ENCODE results near the gene COQ8A.

Gene COQ8A

GRCh38 chr1:226903819-226904716 lies 36.0 kb upstream of the COQ8A start:
- TF ChIP-seq ZFP3 (CRISPR knock-in tag; IDR thresholded peaks at IDR 0.05) = no peak
- TF ChIP-seq TCF4 (CRISPR knock-in tag; IDR thresholded peaks at IDR 0.05; ENCODE audit: borderline replicate concordance) = no peak
- TF ChIP-seq ZNF70 (CRISPR knock-in tag; IDR thresholded peaks at IDR 0.05) = no peak
- TF ChIP-seq CSDC2 (CRISPR knock-in tag; IDR thresholded peaks at IDR 0.05) = no peak
- TF ChIP-seq ARNTL (CRISPR knock-in tag; IDR thresholded peaks at IDR 0.05; ENCODE audit: borderline replicate concordance, low read depth) = no peak
- no peak for TF ChIP-seq ISL1 (CRISPR knock-in tag; IDR thresholded peaks at IDR 0.05)
- TF ChIP-seq POU6F1 (CRISPR knock-in tag; IDR thresholded peaks at IDR 0.05; ENCODE audit: borderline replicate concordance, low read depth) = no peak
- TF ChIP-seq TOX (CRISPR knock-in tag; IDR thresholded peaks at IDR 0.05; ENCODE audit: borderline replicate concordance) = no peak
- no peak for TF ChIP-seq PPARA (CRISPR knock-in tag; IDR thresholded peaks at IDR 0.05; ENCODE audit: borderline replicate concordance)
- TF ChIP-seq ZNF8 (CRISPR knock-in tag; IDR thresholded peaks at IDR 0.05) = no peak
- TF ChIP-seq SNAI2 (CRISPR knock-in tag; IDR thresholded peaks at IDR 0.05) = no peak
- no peak for TF ChIP-seq PATZ1 (CRISPR knock-in tag; IDR thresholded peaks at IDR 0.05; ENCODE audit: borderline replicate concordance)
- TF ChIP-seq GLIS3 (CRISPR knock-in tag; IDR thresholded peaks at IDR 0.05) = no peak
- no peak for TF ChIP-seq TSHZ2 (CRISPR knock-in tag; IDR thresholded peaks at IDR 0.05)
- TF ChIP-seq CSRNP3 (CRISPR knock-in tag; IDR thresholded peaks at IDR 0.05) = no peak
- TF ChIP-seq RARB (CRISPR knock-in tag; IDR thresholded peaks at IDR 0.05) = no peak
- no peak for TF ChIP-seq ZNF565 (CRISPR knock-in tag; conservative IDR thresholded peaks at IDR 0.05; ENCODE audit: low read depth)
- no peak for TF ChIP-seq ESRRG (CRISPR knock-in tag; IDR thresholded peaks at IDR 0.05)
- no peak for TF ChIP-seq BACH2 (CRISPR knock-in tag; IDR thresholded peaks at IDR 0.05; ENCODE audit: borderline replicate concordance)
- no peak for TF ChIP-seq OSR1 (CRISPR knock-in tag; IDR thresholded peaks at IDR 0.05)
- ATAC-seq = peak; percentile 65

- ATAC-seq = no peak
Observed at GRCh38 chr1:226904772-226905171, 35.3 kb upstream of the COQ8A start.

GRCh38 chr1:226908419-226908818 lies 31.7 kb upstream of the COQ8A start:
- TF ChIP-seq TSHZ2 (CRISPR knock-in tag; IDR thresholded peaks at IDR 0.05) = no peak
- TF ChIP-seq OSR1 (CRISPR knock-in tag; IDR thresholded peaks at IDR 0.05) = no peak
- TF ChIP-seq ZFP3 (CRISPR knock-in tag; IDR thresholded peaks at IDR 0.05) = no peak
- TF ChIP-seq POU6F1 (CRISPR knock-in tag; IDR thresholded peaks at IDR 0.05; ENCODE audit: borderline replicate concordance, low read depth) = no peak
- TF ChIP-seq ZNF8 (CRISPR knock-in tag; IDR thresholded peaks at IDR 0.05) = no peak
- no peak for ATAC-seq

More at GRCh38 chr1:226904772-226905171, 35.3 kb upstream of the COQ8A start:
- TF ChIP-seq ZNF565 (CRISPR knock-in tag; conservative IDR thresholded peaks at IDR 0.05; ENCODE audit: low read depth) (no peak), TOX (CRISPR knock-in tag; IDR thresholded peaks at IDR 0.05; ENCODE audit: borderline replicate concordance) (no peak)

Measured in SK-N-SH treated with all-trans-retinoic acid at 6 μM for 48 hours (cell line).